B cell (primary cell): ENCODE data around the gene HOXA5.

ENCODE experiments used
- CTCF ChIP-seq: fragments of 200-600 bp; IDR thresholded peaks from one replicate; pipeline ENCODE4 v1.8.0; 2022; ENCODE audit warnings: antibody characterized with exemption, mild to moderate bottlenecking
- EZH2 ChIP-seq: IDR thresholded peaks from 2 replicates; pipeline ENCODE4 v1.6.1; 2012; ENCODE audit warnings: borderline replicate concordance, low read depth, mild to moderate bottlenecking, moderate library complexity, low read length; ENCODE audit not compliant: insufficient read depth, poor library complexity, severe bottlenecking

GRCh38 chr7:27143950-27144780, 684 bp upstream of the HOXA5 start:
- TF ChIP-seq CTCF (peak; percentile 24), EZH2 (no peak)
